NCI-H2196 treated with DMSO at 0.1 percent for 48 hours (cell line): ENCODE measurements around the gene POPDC2.

Experiments
- DNase-seq: peaks from one replicate; lab custom pipeline; 2025; ENCODE audit not compliant: unreplicated experiment; lab: John Stamatoyannopoulos, UW

The POPDC2 gene

DNA sequence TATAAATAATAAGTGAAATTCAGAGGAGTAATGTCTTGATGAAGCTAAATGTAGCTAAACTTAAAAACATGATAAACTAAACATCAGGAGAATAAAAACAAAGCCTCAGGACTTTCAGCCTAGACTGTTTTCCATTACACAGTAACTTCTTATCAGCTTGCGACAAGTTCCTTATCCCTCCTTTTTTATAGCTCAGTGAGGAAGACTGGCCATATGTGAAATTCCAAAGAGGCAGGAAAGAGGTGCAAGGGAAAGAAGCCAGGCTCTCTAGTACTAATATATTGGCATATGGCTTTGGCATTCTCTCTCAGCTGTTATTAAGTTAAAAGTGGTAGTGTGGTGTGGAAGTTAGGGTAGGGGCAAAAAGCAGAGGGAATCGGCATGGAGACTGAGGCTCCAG lies 12.4 kb upstream of the POPDC2 start:
- no peak for DNase-seq

DNA sequence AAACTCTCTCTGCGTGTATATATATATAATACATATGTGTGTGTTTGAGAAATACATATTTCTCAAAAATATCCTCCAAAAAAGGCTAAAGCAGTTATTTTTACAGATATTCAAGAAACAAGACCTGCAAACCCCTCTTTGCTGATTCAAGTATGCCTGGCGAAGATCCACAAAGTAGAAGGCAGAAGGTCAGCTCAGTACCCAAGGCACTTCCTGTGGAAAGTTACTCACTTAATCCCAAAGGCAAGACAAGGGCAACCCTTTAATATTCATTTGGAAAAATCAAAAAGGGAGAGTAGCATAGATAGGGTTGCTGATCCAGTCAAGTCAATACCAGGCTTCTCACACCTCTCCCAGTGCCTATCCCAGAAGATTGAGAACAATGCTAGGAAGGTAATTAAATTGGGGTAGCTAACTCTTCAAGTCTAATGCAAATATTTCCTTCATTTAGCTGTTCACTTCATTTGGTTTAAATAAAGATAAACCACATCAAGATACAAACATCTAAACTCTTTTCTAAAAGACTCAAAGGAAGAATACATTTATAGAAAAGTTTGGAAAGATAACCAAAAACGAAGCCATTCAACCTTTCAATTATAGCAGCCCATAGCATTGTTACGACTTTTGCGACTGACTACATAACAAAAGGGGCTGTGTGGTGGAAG lies 9.6 kb upstream of the POPDC2 start:
- no peak for DNase-seq

DNA sequence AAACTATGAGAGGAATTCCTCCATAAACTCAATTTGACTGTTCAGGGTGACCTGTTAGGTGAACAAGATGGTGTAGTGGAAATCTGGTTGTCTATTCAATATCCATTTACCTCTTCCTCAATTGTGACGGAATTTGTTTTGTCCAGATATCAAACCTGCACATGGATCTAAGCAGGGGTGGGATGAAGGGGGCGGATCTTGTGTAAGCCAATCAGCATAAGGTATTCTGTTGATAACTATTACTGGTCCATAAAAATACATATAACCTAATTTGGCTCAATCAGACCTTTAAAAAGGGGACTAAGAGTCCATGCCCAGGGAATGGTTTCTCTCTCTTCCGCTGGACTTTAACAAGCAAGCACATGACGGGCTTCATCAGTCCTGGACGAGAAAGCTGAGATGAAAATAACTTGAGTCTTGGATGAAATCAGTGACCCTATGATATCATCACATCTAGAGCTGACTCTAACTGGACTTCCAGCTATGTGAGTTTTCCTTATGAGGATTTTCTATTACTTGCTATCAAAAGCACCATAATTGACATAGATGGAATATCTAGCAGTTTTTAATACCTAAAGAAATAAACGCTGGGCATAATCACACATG lies 5.7 kb upstream of the POPDC2 start:
- DNase-seq, result no peak

DNA sequence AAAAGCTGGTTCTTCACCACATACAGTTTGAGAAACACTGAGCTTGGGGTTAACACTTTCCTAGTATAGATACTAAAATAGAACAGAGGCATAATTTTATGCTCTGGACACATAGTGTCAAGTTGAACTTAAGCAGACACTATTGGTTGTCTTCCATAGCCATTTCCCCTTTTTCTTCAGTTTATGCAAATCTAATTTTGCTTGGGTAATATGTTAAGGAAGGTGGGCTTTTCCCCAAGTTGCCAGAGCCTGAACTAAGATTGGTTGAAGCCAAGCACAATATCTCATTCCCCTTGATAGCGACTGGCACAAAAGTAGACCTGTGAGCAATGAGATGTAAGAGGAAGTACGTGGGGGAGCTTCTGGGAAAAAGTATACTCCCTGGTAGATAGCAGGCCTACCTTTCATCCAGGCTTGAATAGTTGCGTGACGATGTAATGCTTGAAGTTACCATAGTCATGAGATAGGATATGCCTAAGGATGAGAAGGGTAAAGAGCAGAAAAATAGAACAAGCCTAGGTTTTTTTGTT lies 4.5 kb upstream of the POPDC2 start:
- DNase-seq, result no peak

DNA sequence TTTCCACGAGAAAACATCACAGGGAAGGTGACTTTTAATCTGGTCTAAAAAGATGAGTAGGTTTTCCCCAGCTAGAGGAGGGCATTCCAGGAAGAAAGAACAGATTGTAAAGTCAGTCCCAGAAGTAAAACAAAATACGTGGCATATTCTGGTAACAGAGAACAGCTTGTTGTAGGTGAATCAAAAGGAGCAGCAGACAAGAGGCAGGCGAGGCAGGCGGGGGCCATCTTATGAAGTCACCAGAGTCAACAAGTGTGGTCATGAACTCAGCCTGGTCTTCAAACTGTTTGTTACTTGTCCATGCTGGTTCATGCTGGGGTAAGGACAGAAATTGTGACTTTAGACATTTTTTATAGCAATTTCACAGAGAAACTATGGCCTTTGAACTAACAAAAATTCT lies 4.0 kb upstream of the POPDC2 start:
- DNase-seq, result no peak

DNA sequence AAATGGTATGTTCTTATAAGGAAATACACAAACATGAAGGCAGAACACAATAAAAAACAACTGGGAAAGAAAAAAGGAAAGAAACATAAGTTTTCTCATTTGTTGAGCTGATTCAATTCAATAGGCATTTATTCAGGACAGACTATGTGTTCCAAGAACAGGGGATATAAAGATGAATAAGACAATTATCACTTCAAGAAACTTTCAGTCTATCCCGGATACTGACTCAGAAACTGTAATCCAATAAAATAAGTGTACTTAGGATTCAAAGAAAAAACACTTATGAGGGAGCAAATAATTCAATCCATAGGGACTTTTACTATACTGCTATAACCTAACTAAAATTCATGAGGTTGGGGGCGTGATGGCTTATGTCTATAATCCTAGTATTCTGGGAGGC lies 3.5 kb upstream of the POPDC2 start:
- DNase-seq, result no peak

DNA sequence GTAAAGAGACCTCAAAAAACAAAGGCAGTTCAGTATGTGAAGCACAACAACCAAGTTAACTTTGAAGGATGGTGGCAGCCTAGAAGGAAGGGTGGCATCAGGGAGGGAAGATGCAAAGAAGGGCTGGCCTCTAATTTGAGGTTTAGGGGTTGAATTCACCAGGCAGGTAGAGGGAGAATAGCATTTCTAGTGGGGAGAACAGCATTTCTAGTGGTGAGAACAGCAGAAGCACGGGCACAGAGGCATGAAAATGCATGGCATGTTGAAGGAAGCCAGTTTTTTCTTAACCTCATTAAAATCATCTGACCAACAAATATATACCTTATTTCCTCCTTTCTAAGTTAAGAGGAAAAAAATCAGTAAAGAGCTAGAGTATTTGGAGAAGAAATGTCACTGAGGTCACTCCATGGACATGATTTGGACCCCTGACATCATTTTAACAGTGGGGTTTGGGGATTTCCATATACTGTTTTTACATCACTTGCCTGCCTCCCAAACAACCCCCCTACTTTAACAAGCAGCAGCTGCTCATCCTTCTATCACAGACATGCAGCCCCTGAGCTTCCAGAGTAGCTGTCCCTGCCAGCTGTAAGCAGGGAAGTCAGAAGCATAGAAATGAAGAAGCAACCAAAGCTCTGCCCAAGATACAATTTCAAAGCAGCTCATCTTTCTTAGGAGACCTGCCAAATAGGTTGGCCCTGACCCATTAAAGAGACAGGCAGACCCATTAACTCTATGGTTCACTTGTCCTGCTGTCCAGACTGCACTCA lies 2.4 kb upstream of the POPDC2 start:
- peak; percentile 34 for DNase-seq

DNA sequence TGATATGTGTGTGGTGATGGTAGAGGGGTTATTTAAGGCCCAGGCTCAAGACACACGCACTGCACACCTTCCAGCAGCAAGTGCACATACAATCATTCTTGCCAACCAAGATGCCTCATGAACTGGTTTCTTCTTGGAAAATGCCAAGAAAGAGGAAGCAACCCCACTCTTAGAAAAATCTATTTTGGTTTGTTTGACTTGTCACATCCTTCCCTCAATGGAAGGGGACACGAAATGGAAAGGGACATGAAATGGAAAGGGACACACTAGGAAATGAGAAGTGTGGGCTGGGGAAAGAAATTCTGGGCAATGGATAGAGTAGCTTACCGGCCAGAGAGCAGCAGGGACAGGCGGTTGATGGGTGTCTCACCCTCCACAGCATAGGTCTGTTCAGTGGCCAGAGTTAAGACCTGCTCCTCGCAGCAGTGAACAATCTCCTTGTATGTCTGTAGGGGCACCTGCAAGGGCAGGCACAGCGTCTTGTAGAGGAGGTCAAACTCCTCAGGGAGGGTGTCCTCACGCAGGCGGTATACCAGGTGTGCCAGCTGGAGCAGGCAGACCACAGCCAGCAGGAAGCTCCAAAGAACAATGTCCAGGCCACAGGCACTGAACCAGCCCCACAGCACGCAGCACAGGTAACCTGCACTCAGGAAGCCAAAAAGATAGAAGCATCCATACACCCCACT lies 640 bp downstream of the POPDC2 start:
- no peak for DNase-seq

DNA sequence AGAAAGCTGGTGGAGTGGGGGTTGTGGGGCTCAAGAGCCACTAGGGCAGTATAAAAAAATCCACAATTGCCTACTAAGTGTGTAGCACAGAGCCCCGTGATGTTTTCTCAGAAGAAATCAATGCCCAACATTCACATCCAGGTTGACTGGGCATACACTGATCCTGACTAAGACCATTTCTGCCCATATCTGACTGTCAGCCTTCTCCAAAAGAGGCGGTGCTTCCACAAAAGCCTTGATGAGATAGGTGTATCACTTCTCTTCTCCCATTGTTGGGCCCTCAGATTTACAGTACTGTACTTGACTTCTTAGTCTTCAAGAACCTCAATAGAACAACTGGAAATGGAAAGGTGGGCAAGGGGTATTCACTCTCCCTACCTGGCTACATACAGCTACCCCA lies 1.4 kb downstream of the POPDC2 start:
- no peak for DNase-seq

DNA sequence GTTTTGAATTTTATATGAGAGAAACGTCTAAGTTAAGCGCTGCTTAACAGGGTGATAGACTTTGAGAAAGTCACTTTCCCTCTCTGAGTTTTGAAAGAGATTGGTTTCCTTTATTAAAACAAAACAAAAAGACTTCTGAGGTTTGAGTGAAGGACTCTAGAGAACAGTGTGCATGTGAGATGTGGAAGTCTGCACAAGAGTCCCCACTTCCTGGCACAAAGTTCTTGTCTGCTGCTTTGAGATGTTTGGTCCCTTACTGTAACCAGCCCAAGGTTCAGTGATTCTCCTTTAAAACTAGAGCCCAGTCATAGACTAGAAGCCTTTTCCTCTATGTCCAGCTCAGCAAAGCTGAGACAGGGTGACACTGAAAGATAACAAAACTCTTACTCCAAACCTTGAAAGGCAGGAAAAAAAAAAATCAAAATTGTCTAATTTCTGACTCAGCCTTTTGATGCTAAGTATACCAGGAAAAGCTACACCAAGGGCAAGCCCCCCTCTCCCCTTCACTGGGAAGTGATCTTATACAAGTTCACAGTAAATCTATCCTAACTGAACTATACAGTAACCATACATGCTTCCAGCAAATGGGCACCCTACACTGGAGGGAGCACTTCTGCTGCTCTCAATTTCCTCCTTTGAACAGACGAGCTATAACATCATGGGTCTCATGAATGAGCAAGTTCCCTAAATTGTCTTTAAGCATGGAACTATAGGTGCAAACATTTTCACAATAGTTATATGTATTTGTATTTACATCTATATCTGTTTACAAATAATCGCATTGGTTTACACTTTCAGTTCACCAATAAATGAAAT lies 2.3 kb downstream of the POPDC2 start:
- no peak for DNase-seq

DNA sequence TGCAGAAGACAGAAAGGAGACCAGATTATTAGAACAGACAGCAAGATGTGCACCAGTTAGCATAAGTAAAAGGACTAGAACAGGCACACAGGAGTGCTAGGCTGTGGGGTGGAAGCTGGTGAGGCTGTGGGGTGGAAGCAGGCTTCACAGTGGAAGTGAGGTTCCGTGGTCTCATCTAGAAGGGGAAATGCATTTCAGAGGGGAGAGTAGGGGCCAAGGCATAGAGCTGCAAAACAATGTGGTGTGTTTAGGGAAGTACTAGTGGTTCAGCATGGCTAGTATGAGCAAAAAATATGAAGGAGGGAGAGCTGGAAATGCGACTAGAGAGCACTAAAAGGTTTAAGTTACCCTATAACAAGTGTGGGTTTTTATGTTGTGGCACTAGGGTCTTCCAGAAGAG lies 6.5 kb downstream of the POPDC2 start:
- no peak for DNase-seq

DNA sequence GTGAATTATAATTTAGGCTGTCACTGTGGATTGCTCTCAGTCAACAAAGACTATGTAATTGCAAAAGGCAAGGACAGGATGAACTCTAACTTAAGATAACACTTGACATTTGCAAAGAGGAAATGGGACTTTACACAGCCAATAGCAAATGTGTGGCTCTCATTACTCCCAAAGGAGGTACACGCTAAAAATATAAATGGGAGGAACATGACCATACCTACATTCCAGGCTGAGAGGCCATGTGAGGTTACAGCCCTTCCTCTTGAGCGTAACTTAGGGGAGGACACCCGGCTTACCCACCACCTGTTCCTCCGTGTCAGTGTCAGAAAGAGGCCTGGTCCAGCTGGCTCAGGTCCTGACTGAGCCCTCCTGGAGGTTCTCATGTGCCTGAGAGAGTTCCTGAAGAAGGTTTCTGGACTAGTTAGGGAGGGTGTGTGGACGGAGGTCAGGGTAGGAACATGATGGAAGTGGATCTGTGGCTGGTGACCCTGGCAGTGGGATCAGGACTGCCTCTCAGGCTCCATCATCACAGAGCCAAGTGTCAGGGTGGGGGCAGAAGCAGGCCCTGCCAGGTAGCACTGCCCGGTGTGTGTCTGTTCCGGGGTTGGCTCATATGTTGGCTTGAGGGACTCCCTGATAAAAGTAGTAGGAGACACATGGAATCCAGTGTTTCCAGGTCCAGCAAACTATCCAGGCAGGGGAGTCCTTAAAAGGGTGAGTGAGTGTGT lies 7.9 kb downstream of the POPDC2 start:
- DNase-seq, result no peak

DNA sequence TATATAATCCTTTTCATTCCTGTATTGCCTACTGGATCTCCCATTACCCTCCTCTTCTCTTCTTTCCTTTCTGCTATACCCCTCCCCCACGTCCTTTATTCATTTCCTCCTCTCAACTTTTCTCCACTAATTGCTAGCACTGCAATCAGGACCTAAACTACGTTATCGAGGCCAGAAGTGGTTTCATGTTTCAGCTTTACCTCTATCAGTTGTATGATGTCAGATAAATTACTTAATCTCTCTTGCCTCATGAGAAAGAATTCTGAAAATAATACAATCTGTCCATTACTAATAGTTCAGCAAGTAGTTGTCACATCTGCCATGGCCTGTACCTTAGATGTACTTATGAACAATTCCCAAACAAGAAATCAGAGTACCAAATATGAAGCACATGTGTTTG lies 10.6 kb downstream of the POPDC2 start:
- DNase-seq, result no peak

DNA sequence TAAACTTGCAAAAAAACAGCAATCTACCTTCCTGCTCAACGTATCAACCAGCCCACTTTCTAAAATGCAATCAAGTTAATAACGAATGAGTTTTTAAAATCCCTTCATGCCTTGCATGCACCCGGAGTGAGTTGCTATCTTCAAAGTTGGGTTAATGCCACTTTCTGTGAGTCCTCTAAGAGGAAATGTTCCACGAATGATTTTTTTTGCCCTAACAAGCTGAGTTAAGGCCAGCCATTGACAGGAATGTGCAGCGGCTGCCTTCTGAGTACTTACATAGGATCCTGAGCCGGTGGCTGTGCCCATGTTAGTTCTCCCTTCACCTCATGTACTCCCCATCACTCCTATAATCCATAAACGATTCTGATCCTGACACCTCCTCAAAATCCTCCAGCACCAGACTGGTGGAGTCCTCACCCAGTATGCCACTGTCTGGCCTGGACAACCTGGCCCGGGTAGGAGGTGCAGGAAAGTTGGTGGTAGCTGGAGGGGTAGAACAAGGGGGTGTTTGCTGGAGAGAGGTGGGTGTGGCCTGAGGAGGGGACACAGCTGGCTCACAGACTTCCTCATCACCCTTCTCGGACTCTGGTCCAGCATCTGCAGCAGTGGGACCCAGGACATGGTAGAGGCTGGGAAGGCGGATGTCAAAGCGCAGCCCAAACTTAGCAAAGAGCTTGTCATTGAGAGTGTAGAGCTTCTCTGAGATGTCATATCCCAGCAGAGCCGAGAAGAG lies 12.4 kb downstream of the POPDC2 start:
- DNase-seq, result no peak

DNA sequence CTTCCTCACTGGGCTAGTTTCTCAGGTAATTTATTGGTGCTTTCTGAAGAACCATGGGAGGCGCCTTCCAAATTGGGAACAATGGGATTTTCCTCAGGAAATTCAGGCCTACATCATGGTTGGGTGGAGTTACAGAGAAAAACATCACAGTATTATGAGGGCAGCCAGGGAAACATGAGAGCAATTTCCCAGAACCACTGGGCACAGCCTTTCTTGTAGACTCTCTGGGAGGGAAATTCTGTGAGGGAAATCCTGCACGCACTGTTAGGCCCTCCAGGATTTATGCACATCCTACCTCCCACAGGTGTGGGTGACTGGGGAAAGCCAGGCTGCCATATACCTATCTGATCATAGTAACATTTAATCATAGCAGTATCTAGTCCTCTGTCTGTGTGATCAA lies 13.2 kb downstream of the POPDC2 start:
- DNase-seq, result no peak

DNA sequence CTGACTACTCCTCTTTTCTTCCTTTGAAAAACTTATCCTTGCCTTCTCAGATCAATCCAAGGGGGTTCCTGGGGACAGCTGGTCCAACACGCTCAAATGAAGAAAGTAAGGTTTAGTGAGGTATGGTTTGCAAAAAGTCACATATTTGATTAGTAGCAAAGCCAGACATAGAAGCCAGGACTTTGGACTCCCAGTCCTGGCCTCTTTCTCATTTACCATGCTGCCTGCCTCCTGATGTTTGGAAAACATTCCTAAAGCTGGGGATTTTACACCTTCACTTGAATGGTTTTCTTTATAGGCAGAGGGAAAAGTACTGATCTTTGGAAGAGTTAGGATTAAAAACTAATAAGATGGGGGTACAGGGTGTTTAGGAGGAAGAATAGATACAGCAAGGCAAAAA lies 14.6 kb downstream of the POPDC2 start:
- no peak for DNase-seq

DNA sequence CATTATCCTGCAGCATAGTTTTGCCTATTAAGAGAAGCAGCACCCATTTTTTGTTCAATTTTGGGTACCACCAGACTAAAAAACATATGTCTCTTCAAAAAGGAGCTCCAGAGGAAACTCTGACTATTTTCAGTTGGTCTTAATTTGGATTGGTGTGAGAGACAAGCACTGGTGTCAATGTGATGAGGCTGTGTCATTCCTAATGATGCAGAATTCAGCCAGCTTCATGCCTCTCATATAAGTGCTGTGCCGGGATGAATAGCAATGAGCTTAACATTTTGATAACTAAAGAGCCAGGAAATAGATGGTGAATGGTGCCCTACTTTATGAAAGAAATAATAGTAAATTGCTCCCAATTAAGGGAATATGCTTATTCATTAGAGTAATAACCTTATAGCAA lies 15.9 kb downstream of the POPDC2 start:
- DNase-seq, result no peak

DNA sequence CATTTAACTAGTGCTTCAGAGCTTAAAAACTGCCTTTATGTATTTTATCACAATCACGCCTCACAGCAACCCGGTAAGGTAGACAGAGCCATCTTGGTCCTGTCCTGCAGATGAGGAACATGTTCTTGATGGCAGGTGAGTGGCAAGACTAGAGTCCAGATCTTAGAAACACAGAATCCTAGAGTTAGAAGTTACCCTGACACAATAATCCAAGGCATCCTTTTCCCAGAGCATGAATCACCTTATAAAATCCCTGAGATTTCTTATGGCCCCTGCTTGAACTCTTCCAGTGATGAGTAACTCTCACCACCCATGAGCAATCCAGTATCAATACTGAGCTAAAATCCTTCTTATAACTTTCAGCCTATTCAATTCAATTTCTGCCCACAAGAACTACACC lies 16.9 kb downstream of the POPDC2 start:
- DNase-seq, result no peak

DNA sequence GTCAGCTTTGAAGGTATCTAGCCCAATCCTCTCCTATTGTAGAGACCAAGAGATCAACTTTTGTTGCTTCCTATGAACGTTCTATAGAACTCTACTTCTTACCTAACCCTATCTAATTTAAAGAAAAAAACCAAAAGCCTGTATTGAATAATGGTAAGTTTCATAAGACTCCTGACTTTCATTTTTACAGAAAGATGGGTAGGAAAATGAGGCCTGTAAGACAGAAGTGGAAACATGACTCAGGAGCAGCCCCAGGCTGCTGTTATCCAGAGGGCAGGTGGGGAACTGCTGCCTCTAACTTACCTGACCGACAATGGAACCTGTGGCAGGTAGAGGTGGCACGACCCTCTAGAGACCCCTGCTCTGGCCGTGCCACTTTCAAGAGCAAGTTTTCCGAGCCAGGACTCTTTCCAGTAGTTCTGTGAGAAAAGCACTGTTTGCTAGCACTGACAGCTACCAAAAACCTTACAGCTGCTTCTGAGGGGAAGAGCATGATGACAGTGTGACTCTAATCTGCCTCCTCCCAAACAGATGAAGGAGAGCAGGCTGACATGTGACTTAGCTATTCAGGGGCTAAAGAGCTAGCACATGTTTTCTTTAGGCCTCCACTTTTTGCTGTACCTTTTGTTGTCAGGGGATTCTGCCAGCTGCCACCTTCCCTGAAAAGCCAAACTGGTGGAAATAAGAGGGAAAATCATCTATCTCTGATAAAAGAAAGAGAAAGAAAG lies 17.5 kb downstream of the POPDC2 start:
- no peak for DNase-seq
